ENCODE results near the gene SPC24.
"Not testable (repeated sequence)": the region's sequence is repeated elsewhere in the genome, so short reads cannot be mapped to it uniquely, and the experiment has no call there.

Gene SPC24

GRCh38 chr19:11165486-11166030 lies 10.0 kb upstream of the SPC24 start:
- H3K4me1 ChIP-seq (ENCODE audit: insufficient read depth, poor library complexity, severe bottlenecking) = peaks cover 11% of the 10 kb centered on the region
- no peak overlapping the region for H3K4me3 ChIP-seq (ENCODE audit: severe bottlenecking)
- DNase-seq (ENCODE audit: low spot score) = no peak
- no peaks in the 10 kb centered on the region for H3K27me3 ChIP-seq (ENCODE audit: insufficient read depth, poor library complexity, severe bottlenecking)
- H3K36me3 ChIP-seq (ENCODE audit: low read depth) = peaks cover 45% of the 10 kb centered on the region
- TF ChIP-seq CTCF (IDR thresholded peaks at IDR 0.05; ENCODE audit: poor library complexity, severe bottlenecking) = no peak
- ATAC-seq (ENCODE audit: low read depth) = no peak
- H3K9me3 ChIP-seq (ENCODE audit: severe bottlenecking) = no peaks in the 10 kb centered on the region
- no peak overlapping the region for H3K27ac ChIP-seq (ENCODE audit: poor library complexity, severe bottlenecking)

- no peak for ATAC-seq (ENCODE audit: low read depth)
- H3K27ac ChIP-seq (ENCODE audit: poor library complexity, severe bottlenecking) = no peak overlapping the region
- H3K4me3 ChIP-seq (ENCODE audit: severe bottlenecking) = no peak overlapping the region
- no peak for DNase-seq (ENCODE audit: low spot score)
- peaks cover 39% of the 10 kb centered on the region for H3K36me3 ChIP-seq (ENCODE audit: low read depth)
- H3K27me3 ChIP-seq (ENCODE audit: insufficient read depth, poor library complexity, severe bottlenecking) = no peaks in the 10 kb centered on the region
- no peaks in the 10 kb centered on the region for H3K9me3 ChIP-seq (ENCODE audit: severe bottlenecking)
- TF ChIP-seq CTCF (IDR thresholded peaks at IDR 0.05; ENCODE audit: poor library complexity, severe bottlenecking) = no peak
- H3K4me1 ChIP-seq (ENCODE audit: insufficient read depth, poor library complexity, severe bottlenecking) = peaks cover 11% of the 10 kb centered on the region
Measured at GRCh38 chr19:11164879-11165406, 9.4 kb upstream of the SPC24 start.

- no peak overlapping the region for H3K27ac ChIP-seq (ENCODE audit: poor library complexity, severe bottlenecking)
- no peaks in the 10 kb centered on the region for H3K9me3 ChIP-seq (ENCODE audit: severe bottlenecking)
- peaks cover 33% of the 10 kb centered on the region for H3K36me3 ChIP-seq (ENCODE audit: low read depth)
- TF ChIP-seq CTCF (IDR thresholded peaks at IDR 0.05; ENCODE audit: poor library complexity, severe bottlenecking) = no peak
- ATAC-seq (ENCODE audit: low read depth) (no peak), DNase-seq (ENCODE audit: low spot score) (no peak)
- H3K27me3 ChIP-seq (ENCODE audit: insufficient read depth, poor library complexity, severe bottlenecking) = no peaks in the 10 kb centered on the region
- H3K4me3 ChIP-seq (ENCODE audit: severe bottlenecking) = no peak overlapping the region
- H3K4me1 ChIP-seq (ENCODE audit: insufficient read depth, poor library complexity, severe bottlenecking) = peaks cover 11% of the 10 kb centered on the region
Measured at GRCh38 chr19:11164296-11164695, 8.7 kb upstream of the SPC24 start.

GRCh38 chr19:11160440-11160768 lies 4.8 kb upstream of the SPC24 start:
- not testable (repeated sequence) for H3K36me3 ChIP-seq (ENCODE audit: low read depth); DNase-seq (ENCODE audit: low spot score); ATAC-seq (ENCODE audit: low read depth); H3K4me1 ChIP-seq (ENCODE audit: insufficient read depth, poor library complexity, severe bottlenecking); H3K4me3 ChIP-seq (ENCODE audit: severe bottlenecking); H3K9me3 ChIP-seq (ENCODE audit: severe bottlenecking); H3K27ac ChIP-seq (ENCODE audit: poor library complexity, severe bottlenecking); H3K27me3 ChIP-seq (ENCODE audit: insufficient read depth, poor library complexity, severe bottlenecking)

- TF ChIP-seq CTCF (IDR thresholded peaks at IDR 0.05; ENCODE audit: poor library complexity, severe bottlenecking) = no peak
- Histone ChIP-seq H3K4me3 (ENCODE audit: severe bottlenecking) (no peak overlapping the region), H3K9me3 (ENCODE audit: severe bottlenecking) (no peaks in the 10 kb centered on the region), H3K27ac (ENCODE audit: poor library complexity, severe bottlenecking) (no peak overlapping the region), H3K36me3 (ENCODE audit: low read depth) (no peaks in the 10 kb centered on the region), H3K4me1 (ENCODE audit: insufficient read depth, poor library complexity, severe bottlenecking) (peaks cover under 1% of the 10 kb centered on the region), H3K27me3 (ENCODE audit: insufficient read depth, poor library complexity, severe bottlenecking) (no peaks in the 10 kb centered on the region)
- ATAC-seq (ENCODE audit: low read depth) (no peak), DNase-seq (ENCODE audit: low spot score) (no peak)
Measured at GRCh38 chr19:11159598-11160439, 4.2 kb upstream of the SPC24 start.

All from RWPE2 (cell line).